GM12878 (cell line): Measurements from ENCODE around the gene NKD2. TPM values are rescaled to one million over a fixed set of nuclear protein-coding genes. Genes with fewer than 3 reads are reported as not detected.

Source experiments
- ATAC-seq: fragments of 200-7000 bp; cut with Tn5 transposase; 3 replicates; pipeline ENCODE4 v1.9.1; 2020; ENCODE audit warnings: mild to moderate bottlenecking, moderate library complexity
- BruUV-seq: library from RNA; stranded (reverse); fragments of 400-500 nt; replicated peaks from 2 replicates; lab custom pipeline; 2021; lab: Mats Ljungman, UMichigan
- CTCF ChIA-PET: fragments of 300-600 bp; sonication (Branson Sonifier 250); formaldehyde crosslinking; extraction: SDS; loops from one replicate; lab custom pipeline; 2021; ENCODE audit warnings: inconsistent platforms; lab: Yijun Ruan, JAX
- POLR2A ChIA-PET: fragments of 350-600 bp; formaldehyde crosslinking; extraction: SDS; loops from one replicate; lab custom pipeline; 2021; ENCODE audit warnings: inconsistent platforms; lab: Charles Lee
- RAD21 ChIA-PET: fragments of 300-600 bp; sonication (Branson Sonifier 250); formaldehyde crosslinking; loops from one replicate; lab custom pipeline; 2023; ENCODE audit warnings: antibody characterized with exemption; ENCODE audit not compliant: unreplicated experiment; lab: Charles Lee
- SMC1A ChIA-PET: fragments of 300-600 bp; sonication (Branson Sonifier 250); formaldehyde crosslinking; loops from one replicate; lab custom pipeline; 2023; ENCODE audit not compliant: unreplicated experiment, uncharacterized antibody; lab: Charles Lee
- DNase-seq: peaks from one replicate; pipeline ENCODE4 v3.0.0-alpha.2; 2011; ENCODE audit warnings: low read depth, low spot score
- FAIRE-seq: peaks from 3 replicates; lab custom pipeline; 2011; peaks lifted over from hg19 to GRCh38; lab: Jason Lieb, UNC
- H2AFZ ChIP-seq: 2 replicates; pipeline ENCODE4 v1.6.0; 2011; ENCODE audit warnings: low read depth, low read length, control low read depth; ENCODE audit not compliant: control insufficient read depth
- H3K27ac ChIP-seq: 2 replicates; pipeline ENCODE4 v1.5.1; 2011; ENCODE audit warnings: control low read depth; ENCODE audit not compliant: control insufficient read depth, insufficient read depth
- H3K27me3 ChIP-seq, 2 experiments: replicated peaks in 1 of 2; 2 replicates each; pipeline versions ENCODE4 v1.6.0 to v1.6.1; 2011; ENCODE audit warnings: low read length in 1 of 2; ENCODE audit not compliant: control insufficient read depth in 2 of 2, insufficient read depth in 2 of 2
- H3K36me3 ChIP-seq, 2 experiments: 2 replicates each; pipeline ENCODE4 v1.5.1; 2011; ENCODE audit warnings: low read length in 1 of 2; ENCODE audit not compliant: control insufficient read depth in 2 of 2, insufficient read depth in 2 of 2
- H3K4me1 ChIP-seq: 2 replicates; pipeline ENCODE4 v1.6.1; 2011; ENCODE audit warnings: mild to moderate bottlenecking, low read length, moderate library complexity, mixed read lengths; ENCODE audit not compliant: control insufficient read depth, insufficient read depth
- H3K4me2 ChIP-seq: 2 replicates; pipeline ENCODE4 v1.6.0; 2011; ENCODE audit warnings: control low read depth; ENCODE audit not compliant: control insufficient read depth, insufficient read depth
- H3K4me3 ChIP-seq: fragments of 200-600 bp; sonication (generic); 2 replicates; pipeline ENCODE4 v1.5.1; 2016
- H3K79me2 ChIP-seq: 2 replicates; pipeline ENCODE4 v1.6.0; 2011; ENCODE audit warnings: low read length; ENCODE audit not compliant: control insufficient read depth, insufficient read depth
- H3K9ac ChIP-seq: 2 replicates; pipeline ENCODE4 v1.8.0; 2011; ENCODE audit warnings: low read length, control low read depth, mixed read lengths; ENCODE audit not compliant: control insufficient read depth, insufficient read depth
- H3K9me3 ChIP-seq: replicated peaks from 3 replicates; pipeline ENCODE4 v1.5.1; 2011; ENCODE audit warnings: mild to moderate bottlenecking, low read length; ENCODE audit not compliant: control insufficient read depth, insufficient read depth
- H4K20me1 ChIP-seq: 2 replicates; pipeline ENCODE4 v1.6.0; 2011; ENCODE audit not compliant: control insufficient read depth, insufficient read depth
- CHD4 ChIP-seq: fragments of 200-600 bp; sonication (generic); IDR thresholded peaks from 2 replicates; pipeline ENCODE4 v1.6.1; 2016; ENCODE audit warnings: mild to moderate bottlenecking
- FOS ChIP-seq: IDR thresholded peaks from 3 replicates; pipeline ENCODE4 v1.6.1; 2011; ENCODE audit warnings: borderline replicate concordance; ENCODE audit not compliant: insufficient read length; ENCODE audit errors: extremely low read depth
- PAX5 ChIP-seq: IDR thresholded peaks from 2 replicates; pipeline ENCODE4 v1.6.1; 2011; ENCODE audit warnings: low read depth, low read length, borderline replicate concordance
- PBX3 ChIP-seq: IDR thresholded peaks from 2 replicates; pipeline ENCODE4 v1.6.1; 2011; ENCODE audit warnings: mild to moderate bottlenecking, low read depth, low read length, moderate library complexity; ENCODE audit not compliant: insufficient replicate concordance
- SREBF1 ChIP-seq: IDR thresholded peaks from 2 replicates; pipeline ENCODE4 v1.6.1; 2012; ENCODE audit warnings: mild to moderate bottlenecking, low read length
- ZNF24 ChIP-seq: fragments of 450-650 bp; IDR thresholded peaks from 2 replicates; pipeline ENCODE4 v1.6.1; 2017; ENCODE audit warnings: antibody characterized with exemption, mild to moderate bottlenecking
- ZNF622 ChIP-seq: fragments of 450-650 bp; IDR thresholded peaks from 2 replicates; pipeline ENCODE4 v1.6.1; 2017; ENCODE audit warnings: mild to moderate bottlenecking, inconsistent platforms
- WGBS: methylation state at CpG from one replicate; pipeline ENCODE4 v1.1.6; 2016; ENCODE audit warnings: low lambda C conversion rate; ENCODE audit not compliant: insufficient replicate concordance, insufficient coverage; ENCODE audit errors: missing lambda C conversion rate; 5-methylcytosine and 5-hydroxymethylcytosine counted together
- in situ Hi-C: fragments of 300-500 bp; cut with MboI; formaldehyde crosslinking; loops from 9 replicates; pipeline ENCODE4 v1.14.3; 2018; ENCODE audit warnings: mixed read lengths
- intact Hi-C: fragments of 100-400 bp; cut with micrococcal nuclease; formaldehyde crosslinking; loops from one replicate; pipeline ENCODE4 v1.14.2; 2022; ENCODE audit not compliant: unreplicated experiment
- polyA plus RNA-seq, 11 experiments: library from polyadenylated mRNA; depleted of rRNA in 4 of 11; unstranded in 6 of 11; stranded (reverse) in 5 of 11; fragments of >200 nt; fragmentation: Nextera tagmentation in 4 of 11; fragmentation: Illumina TruSeq in 1 of 11; extraction: Ambion mirVana in 4 of 11; extraction: Trizol in 1 of 11; gene quantifications; 1 replicate in 1 of 11; 2 replicates in 10 of 11; pipeline versions ENCODE4 v1.2.1 to v1.2.3, GENCODE V29; 2011 to 2016; ENCODE audit warnings: inconsistent platforms in 2 of 11, missing spikeins in 2 of 11, low read depth in 1 of 11
- total RNA-seq, 4 experiments: library from RNA; depleted of rRNA in 3 of 4; stranded (reverse); fragments of >200 nt in 3 of 4; fragmentation: Illumina TruSeq in 1 of 4; extraction: Trizol in 1 of 4; gene quantifications; 2 replicates each; pipeline versions ENCODE4 v1.2.1 to v1.2.3, GENCODE V29; 2013 to 2021
- TF ChIP-seq, protein P1 (sequence below): IDR thresholded peaks from 2 replicates; pipeline ENCODE4 v1.6.1; 2012; ENCODE audit warnings: low read length, inconsistent platforms

The NKD2 gene
- total and polyA plus RNA-seq, 10 of the 15 experiments (the other 5 are each of a cell fraction or from before 2014, with no cell fraction given) = 0.20 to 0.83 (median 0.26) TPM; not detected in 7

DNA sequence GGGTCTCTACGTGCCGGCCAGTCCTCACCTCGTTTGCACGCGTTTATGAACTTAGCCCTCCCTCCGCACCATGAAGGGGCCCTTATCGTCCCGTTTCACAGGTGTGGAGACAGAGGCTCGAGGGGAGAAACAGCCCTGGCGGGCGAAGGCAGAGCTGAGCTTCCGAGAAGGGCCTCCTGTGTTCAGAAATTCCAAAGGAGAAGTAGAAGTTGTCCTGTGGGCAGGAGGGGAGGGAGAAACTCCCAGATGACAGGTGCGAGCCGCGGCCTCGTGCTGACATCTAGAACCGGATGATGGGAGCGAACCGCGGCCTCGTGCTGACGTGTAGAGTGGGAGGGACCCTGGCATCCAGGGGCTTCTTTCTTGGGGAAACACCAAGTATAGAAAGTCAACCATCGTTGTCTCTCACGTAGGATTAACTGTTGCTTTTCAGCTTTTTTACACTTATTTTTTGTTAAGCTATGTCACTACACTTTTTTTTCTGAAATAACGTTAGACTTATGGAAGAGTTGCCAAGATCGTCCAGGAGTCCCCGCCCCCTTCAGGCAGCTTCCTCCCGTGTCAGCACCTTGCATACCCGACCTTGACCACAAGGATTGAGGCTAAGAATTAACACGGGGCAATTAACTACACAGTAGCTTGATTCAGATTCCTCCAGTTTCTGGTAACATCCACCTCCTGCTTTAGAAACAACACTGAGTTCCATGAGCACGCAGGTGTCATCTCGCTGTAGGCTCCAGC is 42.8 kb upstream of the NKD2 start:
- H4K20me1 ChIP-seq = no peaks in the 10 kb centered on the region
- POLR2A ChIA-PET = no interaction called here
- no peak for TF ChIP-seq SREBF1
- TF ChIP-seq CHD4 = no peak
- no peak for TF ChIP-seq PBX3
- TF ChIP-seq, protein P1, sequence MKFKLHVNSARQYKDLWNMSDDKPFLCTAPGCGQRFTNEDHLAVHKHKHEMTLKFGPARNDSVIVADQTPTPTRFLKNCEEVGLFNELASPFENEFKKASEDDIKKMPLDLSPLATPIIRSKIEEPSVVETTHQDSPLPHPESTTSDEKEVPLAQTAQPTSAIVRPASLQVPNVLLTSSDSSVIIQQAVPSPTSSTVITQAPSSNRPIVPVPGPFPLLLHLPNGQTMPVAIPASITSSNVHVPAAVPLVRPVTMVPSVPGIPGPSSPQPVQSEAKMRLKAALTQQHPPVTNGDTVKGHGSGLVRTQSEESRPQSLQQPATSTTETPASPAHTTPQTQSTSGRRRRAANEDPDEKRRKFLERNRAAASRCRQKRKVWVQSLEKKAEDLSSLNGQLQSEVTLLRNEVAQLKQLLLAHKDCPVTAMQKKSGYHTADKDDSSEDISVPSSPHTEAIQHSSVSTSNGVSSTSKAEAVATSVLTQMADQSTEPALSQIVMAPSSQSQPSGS = no peak
- TF ChIP-seq FOS = no peak
- TF ChIP-seq ZNF622 = no peak
- TF ChIP-seq PAX5 = no peak
- no peak for TF ChIP-seq ZNF24
- peaks cover 0 to 5% of the 10 kb centered on the region in 2 experiments; a peak in 2 of 4 replicates for H3K27me3 ChIP-seq
- no peak overlapping the region for H3K4me2 ChIP-seq
- RAD21 ChIA-PET = no interaction called here
- in situ Hi-C loops = no loop called here
- no peak overlapping the region for H2AFZ ChIP-seq
- intact Hi-C loops = no loop called here
- H3K36me3 ChIP-seq = no peaks in the 10 kb centered on the region
- SMC1A ChIA-PET = no interaction called here
- peaks cover 17% of the 10 kb centered on the region for H3K4me1 ChIP-seq
- CTCF ChIA-PET = no interaction called here
- FAIRE-seq (no peak), DNase-seq (no peak), ATAC-seq (no peak)
- no peak overlapping the region for H3K27ac ChIP-seq
- H3K9me3 ChIP-seq = no peaks in the 10 kb centered on the region
- no TSS peak for BruUV-seq
- no peaks in the 10 kb centered on the region for H3K79me2 ChIP-seq
- WGBS = 61% methylated on average over 32 of the region's 32 CpGs
- no peak overlapping the region for H3K9ac ChIP-seq
- H3K4me3 ChIP-seq = no peak overlapping the region
